ENCODE measurements around the gene RAP1GAP2. TPM values are rescaled to one million over a fixed set of nuclear protein-coding genes. Genes with fewer than 3 reads are reported as not detected.

RAP1GAP2 gene
- total and polyA plus RNA-seq, 2 of the 8 experiments (the other 6 are each of a cell fraction or from before 2014, with no cell fraction given), result 24.0 to 63.8 TPM

DNA sequence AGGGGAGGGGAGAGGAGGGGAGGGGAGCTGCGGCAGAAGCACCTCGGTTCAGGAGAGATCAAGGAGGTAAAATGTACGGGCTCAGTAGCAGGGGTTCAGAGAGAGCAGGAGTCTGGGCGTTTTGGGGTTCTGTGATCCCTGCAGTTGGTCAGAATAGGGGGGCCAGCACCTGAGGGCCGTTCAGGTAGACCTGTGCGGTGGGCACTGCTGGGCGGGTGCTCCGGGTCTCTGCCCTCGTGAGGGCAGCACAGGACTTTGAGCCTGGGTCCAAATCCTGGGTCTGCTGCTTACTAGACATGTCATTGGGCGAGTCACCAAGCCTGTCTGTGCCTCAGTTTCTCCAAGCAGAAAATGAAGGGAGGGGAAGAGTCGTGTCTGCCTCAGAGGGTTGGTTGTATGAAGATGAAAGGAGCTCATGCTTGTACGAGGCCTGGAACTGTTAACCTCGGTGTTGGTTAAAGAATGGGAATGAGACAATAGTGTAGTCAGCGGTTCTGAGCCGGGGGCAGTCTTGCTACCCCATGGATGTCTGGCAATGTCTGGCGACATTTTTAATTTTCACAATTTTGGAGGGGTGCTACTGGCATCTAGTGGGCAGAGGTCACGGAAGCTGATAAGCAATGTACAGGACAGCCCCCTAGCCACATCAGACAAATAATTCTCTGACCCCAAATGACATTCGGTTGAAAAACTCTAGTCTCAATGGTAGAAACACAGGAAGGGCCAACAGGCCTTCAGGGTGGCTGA, 231.7 kb downstream of the RAP1GAP2 start:
- DNase-seq (ENCODE audit: low read depth in 1 of 2, low spot score in 2 of 2) (peak in 1 of 2 experiments; percentile 29), FAIRE-seq (no peak)
- no peak for TF ChIP-seq EP300 (IDR thresholded peaks at IDR 0.05; ENCODE audit: borderline replicate concordance in 1 of 2, low read depth in 2 of 2, low read length in 2 of 2)
- TF ChIP-seq RBBP5 (IDR thresholded peaks at IDR 0.05; ENCODE audit: borderline replicate concordance, low read depth, low read length), result no peak
- no peak for TF ChIP-seq RAD21 (IDR thresholded peaks at IDR 0.05 in 1 of 2, conservative IDR thresholded peaks at IDR 0.05 in 1 of 2; ENCODE audit: low read depth in 2 of 2, low read length in 2 of 2)
- no peak for TF ChIP-seq SIRT6 (IDR thresholded peaks at IDR 0.05; ENCODE audit: low read length)
- TF ChIP-seq EGR1 (IDR thresholded peaks at IDR 0.05; ENCODE audit: borderline replicate concordance, low read depth, low read length), result no peak
- no peak for TF ChIP-seq GABPA (IDR thresholded peaks at IDR 0.05; ENCODE audit: borderline replicate concordance, insufficient read depth, low read length)
- TF ChIP-seq RXRA (IDR thresholded peaks at IDR 0.05; ENCODE audit: insufficient read depth, low read depth, low read length), result no peak
- no peak for TF ChIP-seq SP1 (IDR thresholded peaks at IDR 0.05; ENCODE audit: low read depth, low read length)
- no peak for TF ChIP-seq CBX8 (IDR thresholded peaks at IDR 0.05; ENCODE audit: borderline replicate concordance, low read depth, low read length)

More for the DNA sequence above, 231.7 kb downstream of the RAP1GAP2 start:
- Histone ChIP-seq H2BK15ac (ENCODE audit: low read length) (no peak overlapping the region), H3K23me2 (ENCODE audit: low read depth, low read length) (no peaks in the 10 kb centered on the region), H3K4ac (replicated peaks; ENCODE audit: insufficient read length, low read depth, low read length) (no peak overlapping the region), H3K4me1 (replicated peaks in 1 of 4; ENCODE audit: control insufficient read depth in 3 of 4, insufficient read depth in 4 of 4, low read length in 3 of 4) (no peaks in the 10 kb centered on the region; a peak in 1 of 7 replicates), H3K23ac (ENCODE audit: insufficient read length) (no peak overlapping the region), H3K4me3 (ENCODE audit: extremely low read depth in 1 of 4, insufficient read depth in 2 of 4, low read depth in 3 of 4, low read length in 4 of 4) (no peak overlapping the region), H2AK5ac (ENCODE audit: low read depth, low read length) (no peak overlapping the region), H3K79me1 (ENCODE audit: low read depth, low read length) (no peaks in the 10 kb centered on the region), H2BK5ac (ENCODE audit: low read depth, low read length) (no peak overlapping the region), H3K4me2 (ENCODE audit: insufficient read depth in 1 of 2, low read depth in 2 of 2, low read length in 2 of 2) (no peak overlapping the region), H2BK120ac (replicated peaks; ENCODE audit: low read depth, low read length) (no peak overlapping the region), H3K27ac (ENCODE audit: low read depth, low read length) (no peak overlapping the region), H3K56ac (replicated peaks; ENCODE audit: insufficient read length, low read depth, low read length) (no peak overlapping the region), H3K18ac (ENCODE audit: extremely low read depth, low read length) (no peak overlapping the region), H4K8ac (ENCODE audit: extremely low read depth, insufficient read depth, low read length) (no peak overlapping the region), H3K27me3 (replicated peaks in 1 of 4; ENCODE audit: control insufficient read depth in 3 of 4, extremely low read depth in 1 of 4, insufficient read depth in 3 of 4, low read length in 3 of 4) (no peaks in the 10 kb centered on the region), H3K9ac (replicated peaks in 1 of 4; ENCODE audit: extremely low read depth in 1 of 4, low read depth in 3 of 4, low read length in 3 of 4) (no peak overlapping the region), H3K14ac (ENCODE audit: insufficient read length) (no peak overlapping the region), H3K79me2 (ENCODE audit: control insufficient read depth in 1 of 2, insufficient read depth in 2 of 2, low read length in 2 of 2) (no peaks in the 10 kb centered on the region), H2AFZ (ENCODE audit: low read length) (no peak overlapping the region), H3K9me3 (ENCODE audit: insufficient read depth in 2 of 2, low read depth in 1 of 2, low read length in 1 of 2) (peaks cover 0 to 4% of the 10 kb centered on the region in 2 experiments; a peak in 1 of 4 replicates), H2BK12ac (ENCODE audit: low read depth, low read length) (no peak overlapping the region), H4K20me1 (replicated peaks in 1 of 2; ENCODE audit: control insufficient read depth in 1 of 2, insufficient read depth in 2 of 2, low read length in 2 of 2) (peaks cover 0 to 2% of the 10 kb centered on the region in 2 experiments), H3K36me3 (ENCODE audit: control insufficient read depth in 2 of 4, insufficient read depth in 4 of 4, low read length in 3 of 4) (peaks cover 0 to 22% (median 17%) of the 10 kb centered on the region in 4 experiments; a peak in 7 of 8 replicates), H4K5ac (ENCODE audit: insufficient read length, low read depth, low read length) (no peak overlapping the region), H4K91ac (replicated peaks; ENCODE audit: insufficient read length, low read length) (no peak overlapping the region), H2BK20ac (ENCODE audit: low read length) (no peak overlapping the region)
- 93% methylated on average over 11 of the region's 18 CpGs; no CpG with 5 or more reads in 1 of the 2 experiments for WGBS, 2 experiments (ENCODE audit: extremely low coverage in 1 of 2, insufficient coverage in 1 of 2, insufficient read length in 1 of 2, insufficient replicate concordance in 2 of 2, low coverage in 1 of 2, low lambda C conversion rate in 2 of 2, missing lambda C conversion rate in 1 of 2)
- ChIA-PET POLR2A (ENCODE audit: partially characterized antibody) (no interaction called here), CTCF (ENCODE audit: partially characterized antibody) (no interaction called here)
